Measurements from ENCODE around the gene DUSP2.

The DUSP2 gene

GRCh38 chr2:96145036-96145847, at the start of gene DUSP2:
Gene DUSP2, minus strand, starts transcription at chr2:96145440. Its CDS starts 86 bp downstream, at chr2:96145354.
- DNase-seq, result peak; percentile 19 to 79

GRCh38 chr2:96191937-96192670, 46.9 kb upstream of the DUSP2 start:
- no peak for DNase-seq

GRCh38 chr2:96188821-96189526, 43.7 kb upstream of the DUSP2 start:
- no peak for DNase-seq

GRCh38 chr2:96186562-96186961, 41.3 kb upstream of the DUSP2 start:
- no peak for DNase-seq

- DNase-seq, result no peak
Observed at GRCh38 chr2:96185516-96185915, 40.3 kb upstream of the DUSP2 start.

GRCh38 chr2:96184989-96185388, 39.7 kb upstream of the DUSP2 start:
- no peak for DNase-seq

GRCh38 chr2:96184188-96184587, 38.9 kb upstream of the DUSP2 start:
- DNase-seq, result no peak

GRCh38 chr2:96181529-96181928, 36.3 kb upstream of the DUSP2 start:
- DNase-seq, result no peak

- no peak for DNase-seq
Observed at GRCh38 chr2:96180521-96180920, 35.3 kb upstream of the DUSP2 start.

GRCh38 chr2:96180002-96180401, 34.8 kb upstream of the DUSP2 start:
- DNase-seq, result no peak

- DNase-seq, result no peak
Observed at GRCh38 chr2:96176661-96177060, 31.4 kb upstream of the DUSP2 start.

GRCh38 chr2:96175951-96176350, 30.7 kb upstream of the DUSP2 start:
- no peak for DNase-seq

GRCh38 chr2:96174251-96175144, 29.3 kb upstream of the DUSP2 start:
- peak; percentile 34 to 61 for DNase-seq

- no peak for DNase-seq
Observed at GRCh38 chr2:96171831-96172230, 26.6 kb upstream of the DUSP2 start.

GRCh38 chr2:96170626-96171025, 25.4 kb upstream of the DUSP2 start:
- no peak for DNase-seq

GRCh38 chr2:96169868-96170507, 24.7 kb upstream of the DUSP2 start:
- DNase-seq, result no peak

- DNase-seq, result no peak
Observed at GRCh38 chr2:96167407-96168013, 22.3 kb upstream of the DUSP2 start.

GRCh38 chr2:96164459-96165184, 19.4 kb upstream of the DUSP2 start:
- no peak for DNase-seq

- DNase-seq, result no peak
Observed at GRCh38 chr2:96163768-96164429, 18.7 kb upstream of the DUSP2 start.

GRCh38 chr2:96163415-96163767, 18.2 kb upstream of the DUSP2 start:
- no peak for DNase-seq
